Islet of Langerhans (tissue), 1 donor: ENCODE measurements around the gene PRDM5.

Source experiments
- FAIRE-seq: peaks from one replicate; lab custom pipeline; 2011; peaks lifted over from hg19 to GRCh38; lab: Jason Lieb, UNC

PRDM5 gene

GRCh38 chr4:120855307-120856001, 67.1 kb downstream of the PRDM5 start:
- no peak for FAIRE-seq

GRCh38 chr4:120853161-120853935, 69.2 kb downstream of the PRDM5 start:
- FAIRE-seq, result no peak

GRCh38 chr4:120850018-120850599, 72.4 kb downstream of the PRDM5 start:
- FAIRE-seq, result no peak

- FAIRE-seq, result no peak
Measured at GRCh38 chr4:120847019-120847582, 75.4 kb downstream of the PRDM5 start.

GRCh38 chr4:120844528-120844921, 78.0 kb downstream of the PRDM5 start:
- no peak for FAIRE-seq

- no peak for FAIRE-seq
Measured at GRCh38 chr4:120843849-120844527, 78.5 kb downstream of the PRDM5 start.

GRCh38 chr4:120842031-120842430, 80.5 kb downstream of the PRDM5 start:
- FAIRE-seq, result peak; percentile 41

GRCh38 chr4:120841580-120841979, 80.9 kb downstream of the PRDM5 start:
- FAIRE-seq, result no peak

GRCh38 chr4:120839974-120840751, 82.4 kb downstream of the PRDM5 start:
- no peak for FAIRE-seq

GRCh38 chr4:120839334-120839973, 83.1 kb downstream of the PRDM5 start:
- FAIRE-seq, result no peak

- no peak for FAIRE-seq
Measured at GRCh38 chr4:120838784-120839183, 83.7 kb downstream of the PRDM5 start.

- no peak for FAIRE-seq
Measured at GRCh38 chr4:120837656-120838055, 84.9 kb downstream of the PRDM5 start.

- no peak for FAIRE-seq
Measured at GRCh38 chr4:120835342-120835741, 87.2 kb downstream of the PRDM5 start.

- FAIRE-seq, result no peak
Measured at GRCh38 chr4:120830204-120830603, 92.3 kb downstream of the PRDM5 start.

- no peak for FAIRE-seq
Measured at GRCh38 chr4:120829113-120829831, 93.3 kb downstream of the PRDM5 start.

GRCh38 chr4:120826853-120827252, 95.7 kb downstream of the PRDM5 start:
- no peak for FAIRE-seq

GRCh38 chr4:120826449-120826848, 96.1 kb downstream of the PRDM5 start:
- FAIRE-seq, result peak; percentile 69

- FAIRE-seq, result no peak
Measured at GRCh38 chr4:120824946-120825345, 97.6 kb downstream of the PRDM5 start.

GRCh38 chr4:120821977-120822376, 100.5 kb downstream of the PRDM5 start:
- no peak for FAIRE-seq

GRCh38 chr4:120821029-120821428, 101.5 kb downstream of the PRDM5 start:
- no peak for FAIRE-seq
